GM19467 (cell line): ENCODE data around the gene TBX4.
"Not testable (repeated sequence)": the region's sequence is repeated elsewhere in the genome, so short reads cannot be mapped to it uniquely, and the experiment has no call there.

Source experiments
- ATAC-seq: cut with Tn5 transposase; IDR thresholded peaks from one replicate; pipeline ENCODE4 v1.9.1; 2021; ENCODE audit warnings: mild to moderate bottlenecking, moderate library complexity; ENCODE audit not compliant: unreplicated experiment

The TBX4 gene

GRCh38 chr17:61519754-61520440, 67.7 kb downstream of the TBX4 start:
- no peak for ATAC-seq

DNA sequence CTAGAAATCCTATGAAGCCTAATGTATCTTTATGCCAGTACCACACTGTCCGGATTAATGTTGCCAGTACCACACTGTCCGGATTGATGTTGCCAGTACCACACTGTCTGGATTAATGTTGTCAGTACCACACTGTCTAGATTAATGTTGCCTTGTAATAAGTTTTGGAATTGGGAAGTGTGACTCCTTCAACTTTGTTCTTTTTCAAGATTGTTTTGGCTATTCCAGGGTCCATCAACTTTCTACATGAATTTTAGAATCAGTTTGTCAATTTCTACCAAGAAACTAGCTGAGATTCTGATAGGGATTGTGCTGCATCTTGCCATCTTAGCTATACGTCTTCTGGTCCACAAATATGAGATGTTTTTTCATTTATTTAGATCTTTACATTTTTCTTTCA, 68.7 kb downstream of the TBX4 start:
- ATAC-seq = no peak

GRCh38 chr17:61522088-61522487, 69.9 kb downstream of the TBX4 start:
- no peak for ATAC-seq

DNA sequence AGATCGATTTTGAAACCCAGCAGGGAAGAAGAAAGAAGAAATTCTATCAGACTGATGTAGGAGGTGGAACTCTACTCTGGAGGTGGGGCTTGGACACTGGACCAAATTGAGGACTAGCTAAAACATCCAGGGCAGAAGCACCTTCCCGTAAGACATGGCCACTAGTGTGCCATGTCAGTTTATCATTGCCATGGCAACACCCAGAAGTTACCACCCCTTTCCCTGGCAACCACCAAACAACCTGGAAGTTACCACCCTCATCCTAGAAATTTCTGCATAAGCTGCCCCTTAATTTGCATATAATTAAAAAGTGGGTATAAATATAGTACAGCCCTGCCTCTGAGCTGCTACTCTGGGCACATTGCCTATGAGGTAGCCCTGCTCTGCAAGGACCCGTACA, 72.1 kb downstream of the TBX4 start:
- ATAC-seq = no peak

DNA sequence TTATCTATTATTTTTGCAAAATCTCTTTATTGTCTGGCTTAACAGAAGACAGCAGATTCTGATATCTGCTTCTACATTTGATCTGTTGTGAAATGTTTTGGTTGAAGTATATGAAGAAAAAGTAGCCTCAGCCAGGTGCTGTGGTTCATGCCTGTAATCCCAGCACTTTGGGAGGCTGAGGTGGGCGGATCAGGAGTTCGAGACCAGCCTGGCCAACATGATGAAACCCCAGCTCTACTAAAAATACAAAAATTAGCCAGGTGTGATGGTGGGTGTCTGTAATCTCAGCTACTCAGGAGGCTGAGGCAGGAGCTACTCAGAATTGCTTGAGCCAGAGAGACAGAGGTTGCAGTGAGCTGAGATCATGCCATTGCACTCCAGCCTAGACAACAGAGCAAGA, 75.2 kb downstream of the TBX4 start:
- ATAC-seq = not testable (repeated sequence)

GRCh38 chr17:61528171-61528570, 75.9 kb downstream of the TBX4 start:
- no peak for ATAC-seq

DNA sequence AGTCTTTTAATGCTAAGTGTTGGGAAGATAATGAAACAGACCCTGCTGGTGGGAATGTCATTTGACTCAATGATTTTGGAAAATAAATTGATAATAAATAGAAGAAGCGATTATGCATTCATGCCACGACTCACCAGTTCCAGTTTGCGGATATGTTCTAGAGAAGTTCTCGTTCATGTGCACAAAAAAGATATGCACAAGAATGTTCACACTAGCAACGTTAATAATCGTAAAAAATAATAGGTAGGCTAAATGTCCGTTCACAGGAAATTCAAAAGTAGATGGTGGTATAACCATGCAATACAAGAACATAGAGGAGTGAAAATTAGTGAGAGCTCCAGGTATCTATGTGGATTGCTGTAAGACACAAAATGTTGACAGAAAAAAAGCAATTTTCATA, 79.0 kb downstream of the TBX4 start:
- no peak for ATAC-seq

GRCh38 chr17:61532826-61533225, 80.6 kb downstream of the TBX4 start:
- ATAC-seq = no peak

GRCh38 chr17:61533797-61534196, 81.6 kb downstream of the TBX4 start:
- ATAC-seq = no peak

DNA sequence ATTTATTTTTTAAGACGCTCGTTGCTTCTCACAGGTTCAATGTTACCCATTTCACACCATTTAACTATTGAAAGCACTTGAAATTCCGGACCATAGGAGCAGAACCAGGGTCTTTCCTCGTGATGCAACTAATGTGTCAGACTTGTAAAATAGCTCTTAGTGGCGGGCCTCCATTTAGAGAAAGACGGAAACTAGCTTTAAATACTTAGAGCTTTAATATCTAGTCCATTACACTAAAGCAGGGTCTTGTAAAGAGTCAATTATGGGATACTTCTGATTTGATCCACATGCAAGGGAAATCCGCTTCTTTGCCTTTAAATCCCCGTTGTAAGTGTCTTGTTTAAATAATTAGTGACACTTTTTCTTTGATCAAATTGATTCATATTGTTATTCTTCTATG, 82.2 kb downstream of the TBX4 start:
- no peak for ATAC-seq
